ENCODE data around the gene RELN. TPM values are rescaled to one million over a fixed set of nuclear protein-coding genes. Genes with fewer than 3 reads are reported as not detected.

Gene RELN
- total and polyA plus RNA-seq, 9 of the 15 experiments (the other 6 are each of a cell fraction or from before 2014, with no cell fraction given), result 12.9 to 43.2 (median 18.1) TPM

- TF ChIP-seq USF2 (CRISPR knock-in tag; IDR thresholded peaks at IDR 0.05) (no peak), PCBP1 (IDR thresholded peaks at IDR 0.05; ENCODE audit: low read depth, low read length, poor library complexity, severe bottlenecking) (no peak), RBBP5 (IDR thresholded peaks at IDR 0.05; ENCODE audit: borderline replicate concordance, insufficient read depth, low read length, poor library complexity, severe bottlenecking) (no peak), ZNF780A (CRISPR knock-in tag; IDR thresholded peaks at IDR 0.05) (no peak), CHCHD3 (CRISPR knock-in tag; IDR thresholded peaks at IDR 0.05) (no peak), ZBTB2 (IDR thresholded peaks at IDR 0.05) (no peak), RNF2 (IDR thresholded peaks at IDR 0.05) (no peak)
Observed at GRCh38 chr7:103446049-103446520, 543.4 kb downstream of the RELN start, which contains the start of gene SLC26A5 (continued).
